GM19324 (cell line): Measurements from ENCODE around the gene RBM3.

Experiments used
- ATAC-seq: cut with Tn5 transposase; IDR thresholded peaks from one replicate; pipeline ENCODE4 v1.9.1; 2021; ENCODE audit warnings: mild to moderate bottlenecking, moderate library complexity; ENCODE audit not compliant: unreplicated experiment, low FRiP score

The RBM3 gene

GRCh38 chrX:48613502-48614160 is 39.3 kb downstream of the RBM3 start:
- ATAC-seq: no peak

- ATAC-seq: no peak
Observed at GRCh38 chrX:48616576-48616975, 42.3 kb downstream of the RBM3 start.

GRCh38 chrX:48617542-48618340 is 43.5 kb downstream of the RBM3 start:
- no peak for ATAC-seq

- ATAC-seq: no peak
Observed at GRCh38 chrX:48626401-48627298, 52.4 kb downstream of the RBM3 start.
